ENCODE results near the gene KBTBD2.

DNA sequence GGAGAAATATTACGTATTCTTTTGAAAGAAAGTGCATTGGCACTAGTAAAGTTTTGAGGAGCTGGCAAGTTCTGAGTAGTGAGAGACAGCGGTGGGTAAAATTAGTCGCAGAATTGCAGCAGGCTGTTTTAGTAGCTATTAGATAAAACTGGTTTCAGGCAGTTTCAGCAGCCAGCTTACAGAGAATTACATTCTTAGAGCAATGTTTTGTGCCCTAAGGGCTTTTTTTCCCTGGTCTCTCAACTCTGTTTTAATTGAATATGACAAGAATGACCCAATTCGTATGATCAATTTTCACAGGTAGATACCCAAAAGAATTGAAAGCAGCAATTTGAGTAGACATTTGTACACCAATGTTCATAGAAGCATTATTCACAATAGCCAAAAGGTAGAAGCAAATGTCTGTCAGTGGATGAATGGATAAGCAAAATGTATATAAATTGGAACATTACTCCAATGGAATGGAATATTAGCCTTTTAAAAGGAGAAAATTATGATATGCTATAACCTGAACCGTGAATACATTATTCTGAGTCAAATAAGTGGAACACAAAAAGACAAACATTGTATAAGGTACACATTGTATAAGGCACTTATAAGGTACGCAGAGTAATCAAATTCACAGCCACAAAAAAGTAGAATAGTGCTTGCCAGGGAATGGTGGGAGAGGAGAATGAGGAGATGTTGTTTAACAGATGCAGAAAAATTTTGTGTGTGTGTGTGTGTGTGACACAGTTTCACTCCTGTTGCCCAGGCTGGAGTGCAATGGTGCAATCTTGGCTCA, 5.2 kb upstream of the KBTBD2 start:
- TF ChIP-seq, protein P1, sequence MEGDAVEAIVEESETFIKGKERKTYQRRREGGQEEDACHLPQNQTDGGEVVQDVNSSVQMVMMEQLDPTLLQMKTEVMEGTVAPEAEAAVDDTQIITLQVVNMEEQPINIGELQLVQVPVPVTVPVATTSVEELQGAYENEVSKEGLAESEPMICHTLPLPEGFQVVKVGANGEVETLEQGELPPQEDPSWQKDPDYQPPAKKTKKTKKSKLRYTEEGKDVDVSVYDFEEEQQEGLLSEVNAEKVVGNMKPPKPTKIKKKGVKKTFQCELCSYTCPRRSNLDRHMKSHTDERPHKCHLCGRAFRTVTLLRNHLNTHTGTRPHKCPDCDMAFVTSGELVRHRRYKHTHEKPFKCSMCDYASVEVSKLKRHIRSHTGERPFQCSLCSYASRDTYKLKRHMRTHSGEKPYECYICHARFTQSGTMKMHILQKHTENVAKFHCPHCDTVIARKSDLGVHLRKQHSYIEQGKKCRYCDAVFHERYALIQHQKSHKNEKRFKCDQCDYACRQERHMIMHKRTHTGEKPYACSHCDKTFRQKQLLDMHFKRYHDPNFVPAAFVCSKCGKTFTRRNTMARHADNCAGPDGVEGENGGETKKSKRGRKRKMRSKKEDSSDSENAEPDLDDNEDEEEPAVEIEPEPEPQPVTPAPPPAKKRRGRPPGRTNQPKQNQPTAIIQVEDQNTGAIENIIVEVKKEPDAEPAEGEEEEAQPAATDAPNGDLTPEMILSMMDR (conservative IDR thresholded peaks at IDR 0.05; ENCODE audit: low read length) = no peak
- no peak for TF ChIP-seq EZH2phosphoT487 (IDR thresholded peaks at IDR 0.05; ENCODE audit: borderline replicate concordance, low read depth, low read length)
